Thyroid gland (tissue), 4 donors: ENCODE results near the gene WFDC2.

ENCODE experiments used
- POLR2A ChIP-seq, 2 donors: fragments of 450-650 bp; IDR thresholded peaks; one replicate each; pipeline ENCODE4 v1.6.1; 2017; ENCODE audit warnings: antibody characterized with exemption in 2 of 2, mild to moderate bottlenecking in 2 of 2, moderate library complexity in 1 of 2
- TF ChIP-seq, protein P1 (sequence below), 6 experiments: fragments of 200-600 bp in 3 of 6; fragments of 450-650 bp in 3 of 6; sonication (generic) in 3 of 6; IDR thresholded peaks; one replicate each; pipeline ENCODE4 v1.5.1; 2016 to 2019; ENCODE audit warnings: antibody characterized with exemption in 6 of 6, mild to moderate bottlenecking in 2 of 6, inconsistent platforms in 1 of 6, moderate library complexity in 1 of 6

- no peak for TF ChIP-seq POLR2A (IDR thresholded peaks at IDR 0.05)
- TF ChIP-seq, protein P1, sequence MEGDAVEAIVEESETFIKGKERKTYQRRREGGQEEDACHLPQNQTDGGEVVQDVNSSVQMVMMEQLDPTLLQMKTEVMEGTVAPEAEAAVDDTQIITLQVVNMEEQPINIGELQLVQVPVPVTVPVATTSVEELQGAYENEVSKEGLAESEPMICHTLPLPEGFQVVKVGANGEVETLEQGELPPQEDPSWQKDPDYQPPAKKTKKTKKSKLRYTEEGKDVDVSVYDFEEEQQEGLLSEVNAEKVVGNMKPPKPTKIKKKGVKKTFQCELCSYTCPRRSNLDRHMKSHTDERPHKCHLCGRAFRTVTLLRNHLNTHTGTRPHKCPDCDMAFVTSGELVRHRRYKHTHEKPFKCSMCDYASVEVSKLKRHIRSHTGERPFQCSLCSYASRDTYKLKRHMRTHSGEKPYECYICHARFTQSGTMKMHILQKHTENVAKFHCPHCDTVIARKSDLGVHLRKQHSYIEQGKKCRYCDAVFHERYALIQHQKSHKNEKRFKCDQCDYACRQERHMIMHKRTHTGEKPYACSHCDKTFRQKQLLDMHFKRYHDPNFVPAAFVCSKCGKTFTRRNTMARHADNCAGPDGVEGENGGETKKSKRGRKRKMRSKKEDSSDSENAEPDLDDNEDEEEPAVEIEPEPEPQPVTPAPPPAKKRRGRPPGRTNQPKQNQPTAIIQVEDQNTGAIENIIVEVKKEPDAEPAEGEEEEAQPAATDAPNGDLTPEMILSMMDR (IDR thresholded peaks at IDR 0.05), result no peak
Observed at GRCh38 chr20:45433976-45434375, 35.6 kb upstream of the WFDC2 start.
